Measurements from ENCODE around the gene SPAG4.

GRCh38 chr20:35616465-35617396 is 1.1 kb downstream of the SPAG4 start:
- TF ChIP-seq CTCF (IDR thresholded peaks at IDR 0.05) (no peak), POLR2A (IDR thresholded peaks at IDR 0.05) (peak in 1 of 2 donors; percentile 57), EP300 (IDR thresholded peaks at IDR 0.05) (no peak)
